ENCODE data around the gene CDH23. TPM values are rescaled to one million over a fixed set of nuclear protein-coding genes. Genes with fewer than 3 reads are reported as not detected.

Gene CDH23
- total RNA-seq, 4 donors from 2014 or later = 0.57 to 5.9 (median 1.0) TPM

GRCh38 chr10:71409516-71410104 is 12.9 kb downstream of the CDH23 start:
- 44 to 49% methylated on average over 2 of the region's 3 CpGs for WGBS, 2 donors
- TF ChIP-seq POLR2A (IDR thresholded peaks at IDR 0.05) (no peak), CTCF (IDR thresholded peaks at IDR 0.05) (no peak)
- Histone ChIP-seq H3K9me3 (peaks cover 0 to 12% (median 6%) of the 10 kb centered on the region in 3 donors), H3K27ac (no peak overlapping the region), H3K4me1 (no peaks in the 10 kb centered on the region), H3K27me3 (no peaks in the 10 kb centered on the region), H3K4me3 (no peak overlapping the region), H3K36me3 (no peaks in the 10 kb centered on the region)
- intact Hi-C loops (cut with DNase I) = no loop called here
- DNase-seq = no peak

GRCh38 chr10:71413581-71413980 is 16.9 kb downstream of the CDH23 start:
- intact Hi-C loops (cut with DNase I) = no loop called here
- H3K4me3 ChIP-seq = no peak overlapping the region
- no peak for DNase-seq
- H3K9me3 ChIP-seq = peaks cover 0 to 12% (median 6%) of the 10 kb centered on the region in 3 donors
- no peak for TF ChIP-seq CTCF (IDR thresholded peaks at IDR 0.05)
- no peak for TF ChIP-seq POLR2A (IDR thresholded peaks at IDR 0.05)
- H3K27me3 ChIP-seq = peaks cover 0 to 3% (median 0%) of the 10 kb centered on the region in 4 donors
- no peaks in the 10 kb centered on the region for H3K4me1 ChIP-seq
- no peaks in the 10 kb centered on the region for H3K36me3 ChIP-seq
- H3K27ac ChIP-seq = no peak overlapping the region

- 27 to 28% methylated on average over 1 of the region's 1 CpG for WGBS, 2 donors
- peaks cover 0 to 3% (median 0%) of the 10 kb centered on the region in 4 donors for H3K27me3 ChIP-seq
- no peak for TF ChIP-seq POLR2A (IDR thresholded peaks at IDR 0.05)
- TF ChIP-seq CTCF (IDR thresholded peaks at IDR 0.05) = no peak
- peaks cover 0 to 12% (median 6%) of the 10 kb centered on the region in 3 donors for H3K9me3 ChIP-seq
- intact Hi-C loops (cut with DNase I) = no loop called here
- H3K4me3 ChIP-seq = no peak overlapping the region
- no peaks in the 10 kb centered on the region for H3K4me1 ChIP-seq
- no peak overlapping the region for H3K27ac ChIP-seq
- no peak for DNase-seq
- H3K36me3 ChIP-seq = no peaks in the 10 kb centered on the region
These were observed 17.6 kb downstream of the CDH23 start for GRCh38 chr10:71414359-71414758.

- no peaks in the 10 kb centered on the region for H3K36me3 ChIP-seq
- no peak overlapping the region for H3K4me3 ChIP-seq
- H3K27ac ChIP-seq = no peak overlapping the region
- H3K27me3 ChIP-seq = peaks cover 0 to 3% (median 0%) of the 10 kb centered on the region in 4 donors
- H3K4me1 ChIP-seq = no peaks in the 10 kb centered on the region
- H3K9me3 ChIP-seq = no peaks in the 10 kb centered on the region
- TF ChIP-seq POLR2A (IDR thresholded peaks at IDR 0.05) (no peak), CTCF (IDR thresholded peaks at IDR 0.05) (no peak)
- no peak for DNase-seq
- intact Hi-C loops (cut with DNase I) = no loop called here
These were observed 22.4 kb downstream of the CDH23 start for GRCh38 chr10:71419002-71419540.

GRCh38 chr10:71419750-71420149 is 23.0 kb downstream of the CDH23 start:
- no peaks in the 10 kb centered on the region for H3K36me3 ChIP-seq
- no peaks in the 10 kb centered on the region for H3K4me1 ChIP-seq
- DNase-seq = no peak
- TF ChIP-seq POLR2A (IDR thresholded peaks at IDR 0.05) (no peak), CTCF (IDR thresholded peaks at IDR 0.05) (no peak)
- H3K9me3 ChIP-seq = no peaks in the 10 kb centered on the region
- H3K4me3 ChIP-seq = no peak overlapping the region
- peaks cover 0 to 3% (median 0%) of the 10 kb centered on the region in 4 donors for H3K27me3 ChIP-seq
- intact Hi-C loops (cut with DNase I) = no loop called here
- WGBS, 2 donors = 74 to 92% methylated on average over 2 of the region's 2 CpGs
- no peak overlapping the region for H3K27ac ChIP-seq
